ENCODE measurements around the gene RMND5B. TPM values are rescaled to one million over a fixed set of nuclear protein-coding genes. Genes with fewer than 3 reads are reported as not detected.

RMND5B gene
- total and polyA plus RNA-seq, 2 donors (not counting 1 experiment from before 2014, with no cell fraction given): 46.1 to 52.7 TPM

GRCh38 chr5:178152491-178153444 is 22.0 kb downstream of the RMND5B start:
- Histone ChIP-seq H3K27ac (ENCODE audit: low read length in 2 of 2) (peak overlapping the region in 1 of 2 donors; percentile 70), H2AFZ (ENCODE audit: insufficient read depth, low read depth, low read length, poor library complexity, severe bottlenecking) (peak overlapping the region; percentile 89), H3K27me3 (replicated peaks in 1 of 4; ENCODE audit: control extremely low read depth in 1 of 4, control insufficient read depth in 3 of 4, insufficient read depth in 4 of 4, low read length in 3 of 4) (no peaks in the 10 kb centered on the region), H3K4me1 (ENCODE audit: control insufficient read depth in 2 of 2, insufficient read depth in 2 of 2, low read length in 2 of 2) (peaks cover 12 to 20% of the 10 kb centered on the region in 2 donors), H3K9me3 (ENCODE audit: control extremely low read depth in 1 of 3, control insufficient read depth in 2 of 3, insufficient read depth in 1 of 3, low read length in 2 of 3) (no peaks in the 10 kb centered on the region), H3K4me3 (ENCODE audit: control extremely low read depth in 1 of 5, extremely low read depth in 1 of 5, insufficient read depth in 1 of 5, low read depth in 2 of 5, low read length in 4 of 5) (peak overlapping the region; percentile 69 to 85 (median 75)), H3K36me3 (replicated peaks in 1 of 2; ENCODE audit: control extremely low read depth in 1 of 2, control insufficient read depth in 1 of 2, extremely low read depth in 1 of 2, insufficient read depth in 2 of 2, low read length in 1 of 2) (peaks cover 2 to 42% of the 10 kb centered on the region in 2 experiments), H3K4me2 (replicated peaks; ENCODE audit: low read depth, low read length, poor library complexity, severe bottlenecking) (peak overlapping the region; percentile 94), H3K79me2 (ENCODE audit: control insufficient read depth, insufficient read depth, low read length) (peaks cover 25% of the 10 kb centered on the region), H4K20me1 (ENCODE audit: control insufficient read depth, insufficient read depth, low read length, poor library complexity, severe bottlenecking) (peaks cover 35% of the 10 kb centered on the region), H3K9ac (ENCODE audit: low read length) (peak overlapping the region; percentile 78)
- Mint-ChIP-seq H3K9me3 (ENCODE audit: insufficient read depth) (no peaks in the 10 kb centered on the region), H3K27me3 (no peaks in the 10 kb centered on the region), H3K27ac (peak overlapping the region; percentile 86), H3K4me3 (peak overlapping the region; percentile 97), H3K4me1 (peaks cover 30% of the 10 kb centered on the region)
- ATAC-seq (ENCODE audit: low read depth) (no peak), DNase-seq (no peak)
- intact Hi-C loops (cut with micrococcal nuclease): no loop called here
- ChIA-PET CTCF (interaction anchor here (0.8 to 22.8 kb wide), 9 partner anchors 10 to 82 kb away, joined by 3 to 540 read pairs (median 3); no protein-coding TSS in a partner anchor), POLR2A (interaction anchor here (0.6 to 1.2 kb wide), 5 partner anchors 14 to 51 kb away, joined by 3 to 8 read pairs (median 4); partner anchors contain the start of genes HNRNPAB and RMND5B)
- no peak for TF ChIP-seq EZH2 (IDR thresholded peaks at IDR 0.05; ENCODE audit: borderline replicate concordance, insufficient read depth, low read depth, low read length, poor library complexity, severe bottlenecking)
- 97% methylated on average over 10 of the region's 31 CpGs for WGBS (ENCODE audit: insufficient coverage)

GRCh38 chr5:178153530-178154340 is 22.9 kb downstream of the RMND5B start, which contains the start of gene NHP2:
TSS of gene NHP2 (minus strand) at chr5:178153885. CDS start at chr5:178153817, 68 bp downstream.
- Histone ChIP-seq H3K36me3 (replicated peaks in 1 of 2; ENCODE audit: control extremely low read depth in 1 of 2, control insufficient read depth in 1 of 2, extremely low read depth in 1 of 2, insufficient read depth in 2 of 2, low read length in 1 of 2) (peaks cover 2 to 33% of the 10 kb centered on the region in 2 experiments), H3K27me3 (replicated peaks in 1 of 4; ENCODE audit: control extremely low read depth in 1 of 4, control insufficient read depth in 3 of 4, insufficient read depth in 4 of 4, low read length in 3 of 4) (no peaks in the 10 kb centered on the region), H3K27ac (ENCODE audit: low read length in 2 of 2) (peak within 1 kb of the TSS in 1 of 2 donors; percentile 70), H3K9ac (ENCODE audit: low read length) (peak within 1 kb of the TSS; percentile 78), H3K4me2 (replicated peaks; ENCODE audit: low read depth, low read length, poor library complexity, severe bottlenecking) (peak within 1 kb of the TSS; percentile 94), H3K79me2 (ENCODE audit: control insufficient read depth, insufficient read depth, low read length) (peaks cover 25% of the 10 kb centered on the region), H3K4me3 (ENCODE audit: control extremely low read depth in 1 of 5, extremely low read depth in 1 of 5, insufficient read depth in 1 of 5, low read depth in 2 of 5, low read length in 4 of 5) (peak within 1 kb of the TSS; percentile 69 to 85 (median 75)), H3K9me3 (ENCODE audit: control extremely low read depth in 1 of 3, control insufficient read depth in 2 of 3, insufficient read depth in 1 of 3, low read length in 2 of 3) (no peaks in the 10 kb centered on the region), H4K20me1 (ENCODE audit: control insufficient read depth, insufficient read depth, low read length, poor library complexity, severe bottlenecking) (peaks cover 27% of the 10 kb centered on the region), H2AFZ (ENCODE audit: insufficient read depth, low read depth, low read length, poor library complexity, severe bottlenecking) (peak within 1 kb of the TSS; percentile 89), H3K4me1 (ENCODE audit: control insufficient read depth in 2 of 2, insufficient read depth in 2 of 2, low read length in 2 of 2) (peaks cover 12 to 20% of the 10 kb centered on the region in 2 donors)
- DNase-seq: peak; percentile 97
- WGBS (ENCODE audit: insufficient coverage): 3% methylated on average over 59 of the region's 68 CpGs
- H3K4me3 Mint-ChIP-seq: peak within 1 kb of the TSS; percentile 97
- peak within 1 kb of the TSS; percentile 86 for H3K27ac Mint-ChIP-seq
- POLR2A ChIA-PET: interaction anchor here (0.6 to 1.2 kb wide), 7 partner anchors 15 to 78 kb away, joined by 3 to 8 read pairs (median 4); partner anchors contain the start of genes HNRNPAB and RMND5B
- no peaks in the 10 kb centered on the region for H3K9me3 Mint-ChIP-seq (ENCODE audit: insufficient read depth)
- H3K4me1 Mint-ChIP-seq: peaks cover 30% of the 10 kb centered on the region
- ATAC-seq (ENCODE audit: low read depth): peak; percentile 100
- CTCF ChIA-PET: interaction anchor here (0.7 to 22.8 kb wide), 12 partner anchors 9 to 844 kb away, joined by 3 to 540 read pairs (median 4); no protein-coding TSS in a partner anchor
- TF ChIP-seq EZH2 (IDR thresholded peaks at IDR 0.05; ENCODE audit: borderline replicate concordance, insufficient read depth, low read depth, low read length, poor library complexity, severe bottlenecking) (no peak), CTCF (IDR thresholded peaks at IDR 0.05) (no peak)
- H3K27me3 Mint-ChIP-seq: no peaks in the 10 kb centered on the region
- intact Hi-C loops (cut with micrococcal nuclease): loop anchor here (1.0 kb wide), 5 partner anchors 22 to 561 kb away; partner anchors contain the start of genes HNRNPAB, N4BP3, PHYKPL and RMND5B
